Bronchial epithelial cell (primary cell): ENCODE measurements around the gene HSD11B1. TPM values are rescaled to one million over a fixed set of nuclear protein-coding genes. Genes with fewer than 3 reads are reported as not detected.
A peak's percentile ranks its signal among the peaks of the same experiment; 100 is the strongest.

Source experiments
- DNase-seq: peaks from one replicate; pipeline ENCODE4 v3.0.0-alpha.2; 2010; ENCODE audit warnings: low read depth
- FAIRE-seq: peaks from 2 replicates; lab custom pipeline; 2011; peaks lifted over from hg19 to GRCh38; lab: Jason Lieb, UNC
- H3K27me3 ChIP-seq: 2 replicates; pipeline ENCODE4 v1.5.1; 2011; ENCODE audit warnings: low read length; ENCODE audit not compliant: control insufficient read depth, insufficient read depth
- H3K36me3 ChIP-seq: 2 replicates; pipeline ENCODE4 v1.5.1; 2011; ENCODE audit warnings: low read length; ENCODE audit not compliant: control insufficient read depth, insufficient read depth
- H3K4me3 ChIP-seq: 2 replicates; pipeline ENCODE4 v1.5.1; 2011; ENCODE audit warnings: mild to moderate bottlenecking, low read depth, low read length, control low read depth
- CTCF ChIP-seq: IDR thresholded peaks from 2 replicates; pipeline ENCODE4 v1.5.1; 2011; ENCODE audit warnings: mild to moderate bottlenecking, moderate library complexity, low read length, control low read depth, inconsistent platforms; ENCODE audit not compliant: insufficient read depth, severe bottlenecking
- total RNA-seq: library from RNA; depleted of rRNA; stranded (reverse); fragments of >200 nt; gene quantifications from 2 replicates; pipeline ENCODE4 v1.2.1, GENCODE V29; 2014

The HSD11B1 gene
- total RNA-seq, 1 donor from 2014 or later, result 10.5 TPM

GRCh38 chr1:209661071-209661470 is 43.6 kb upstream of the HSD11B1 start:
- FAIRE-seq, result no peak
- TF ChIP-seq CTCF, result no peak
- no peaks in the 10 kb centered on the region for H3K27me3 ChIP-seq
- no peak overlapping the region for H3K4me3 ChIP-seq
- H3K36me3 ChIP-seq, result no peaks in the 10 kb centered on the region
- no peak for DNase-seq

DNA sequence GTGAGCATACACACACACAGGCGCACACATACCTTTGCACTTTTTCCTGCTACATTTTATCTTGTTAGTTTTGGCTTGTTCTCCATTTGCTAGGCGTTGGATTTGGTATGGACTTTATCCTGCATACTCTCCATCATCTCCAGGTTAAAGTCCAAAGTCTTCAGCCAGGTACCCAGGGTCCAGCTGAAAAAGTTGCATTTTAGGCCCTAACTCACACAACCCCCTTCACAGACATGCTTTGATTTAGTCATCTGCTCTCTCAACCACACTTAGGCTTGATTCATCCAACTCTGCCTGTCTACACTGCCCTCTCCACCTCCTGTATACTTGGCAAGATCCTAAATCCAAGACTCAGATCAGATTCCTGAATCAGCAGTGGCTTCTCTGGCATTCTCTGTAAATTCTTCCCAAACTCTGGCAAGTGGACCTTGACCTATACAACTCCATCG is 41.7 kb upstream of the HSD11B1 start:
- Histone ChIP-seq H3K36me3 (no peaks in the 10 kb centered on the region), H3K27me3 (no peaks in the 10 kb centered on the region), H3K4me3 (no peak overlapping the region)
- DNase-seq, result peak; percentile 62
- FAIRE-seq, result no peak
- no peak for TF ChIP-seq CTCF

DNA sequence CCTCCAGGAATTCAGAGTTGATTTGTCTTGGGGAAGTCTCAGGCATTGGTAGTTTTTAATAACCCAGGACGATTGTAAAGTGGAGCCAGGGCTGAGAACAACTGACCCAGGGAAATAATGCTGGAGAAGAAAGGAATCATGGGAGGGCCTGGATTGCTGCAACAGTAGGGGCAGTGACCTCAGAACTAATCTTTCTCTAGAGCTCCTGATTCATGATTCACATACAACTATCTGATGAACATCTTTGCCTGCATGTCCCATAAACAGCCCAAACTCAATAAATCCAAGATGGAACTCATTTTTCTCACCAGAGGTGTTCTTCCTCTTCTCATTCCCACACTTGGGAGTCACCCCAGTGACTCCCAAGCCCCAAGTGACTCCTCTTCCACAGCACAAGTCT is 37.5 kb upstream of the HSD11B1 start:
- H3K4me3 ChIP-seq, result no peak overlapping the region
- FAIRE-seq, result peak; percentile 55
- no peaks in the 10 kb centered on the region for H3K27me3 ChIP-seq
- H3K36me3 ChIP-seq, result no peaks in the 10 kb centered on the region
- TF ChIP-seq CTCF, result no peak
- DNase-seq, result no peak

DNA sequence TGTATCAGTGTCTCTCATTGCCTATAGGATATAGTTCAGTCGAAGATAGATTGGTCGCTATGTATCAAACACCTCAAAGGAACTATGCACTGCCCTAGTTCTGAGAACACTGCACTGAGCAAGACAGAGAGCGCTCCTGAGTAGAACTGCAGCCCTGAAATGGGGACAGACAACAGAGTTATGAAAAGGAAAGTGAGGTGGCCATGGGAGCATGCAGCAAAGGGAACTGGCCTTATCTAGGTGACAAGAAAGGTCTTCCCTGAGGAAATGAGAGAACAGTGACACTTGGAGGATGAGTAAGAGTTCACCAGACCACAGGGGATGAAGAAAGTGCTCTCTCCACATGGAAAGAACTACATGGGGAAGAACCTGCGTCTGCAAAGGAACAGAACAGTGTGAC is 36.9 kb upstream of the HSD11B1 start:
- TF ChIP-seq CTCF, result no peak
- H3K27me3 ChIP-seq, result no peaks in the 10 kb centered on the region
- no peaks in the 10 kb centered on the region for H3K36me3 ChIP-seq
- DNase-seq (no peak), FAIRE-seq (no peak)
- H3K4me3 ChIP-seq, result no peak overlapping the region

DNA sequence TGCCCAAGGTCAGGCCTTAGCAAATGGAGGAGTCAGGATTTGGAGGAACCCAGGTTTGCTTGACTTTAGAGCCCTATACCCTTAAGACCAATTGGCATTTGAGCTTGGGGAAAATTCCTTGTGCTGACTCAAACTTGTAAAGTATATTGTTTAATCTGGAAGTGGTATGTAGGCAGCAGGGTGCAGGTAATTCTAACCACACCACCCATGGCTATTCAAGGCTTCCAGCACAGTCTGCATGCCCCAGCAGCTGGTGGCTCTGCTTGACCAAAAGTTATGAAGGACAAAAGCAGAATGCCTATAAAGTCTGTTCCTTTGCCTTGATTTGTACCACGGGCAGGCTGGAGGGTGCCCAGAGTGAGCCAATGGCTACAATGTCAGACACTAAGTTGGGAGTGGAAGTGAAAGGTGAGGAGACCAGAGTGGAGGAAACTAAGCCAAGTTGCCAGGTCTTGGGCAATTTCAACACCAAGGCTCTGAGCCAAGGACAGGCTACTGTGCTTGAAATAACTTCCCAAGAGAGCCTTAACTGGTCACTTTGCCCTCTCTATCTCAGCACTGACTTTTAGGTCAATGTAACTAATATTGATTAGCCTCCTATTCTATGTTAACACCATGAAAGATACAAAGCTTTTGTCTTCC is 34.1 kb upstream of the HSD11B1 start:
- FAIRE-seq, result no peak
- Histone ChIP-seq H3K27me3 (no peaks in the 10 kb centered on the region), H3K4me3 (no peak overlapping the region), H3K36me3 (no peaks in the 10 kb centered on the region)
- peak; percentile 62 for DNase-seq
- TF ChIP-seq CTCF, result no peak
